Subcutaneous adipose tissue (tissue), 4 donors: Measurements from ENCODE around the gene IL25. TPM values are rescaled to one million over a fixed set of nuclear protein-coding genes. Genes with fewer than 3 reads are reported as not detected.

Source experiments
- total RNA-seq, 4 donors: library from RNA; depleted of rRNA; stranded (reverse); fragments of >200 nt; gene quantifications; one replicate each; pipeline ENCODE4 v1.1.0, GENCODE V29; 2016
- TF ChIP-seq, protein P1 (sequence below): fragments of 450-650 bp; IDR thresholded peaks from one replicate; pipeline ENCODE4 v1.5.1; 2016; ENCODE audit warnings: low read depth, mild to moderate bottlenecking, control low read depth, antibody characterized with exemption, moderate library complexity

The IL25 gene
- total RNA-seq, 4 donors from 2014 or later: not detected

DNA sequence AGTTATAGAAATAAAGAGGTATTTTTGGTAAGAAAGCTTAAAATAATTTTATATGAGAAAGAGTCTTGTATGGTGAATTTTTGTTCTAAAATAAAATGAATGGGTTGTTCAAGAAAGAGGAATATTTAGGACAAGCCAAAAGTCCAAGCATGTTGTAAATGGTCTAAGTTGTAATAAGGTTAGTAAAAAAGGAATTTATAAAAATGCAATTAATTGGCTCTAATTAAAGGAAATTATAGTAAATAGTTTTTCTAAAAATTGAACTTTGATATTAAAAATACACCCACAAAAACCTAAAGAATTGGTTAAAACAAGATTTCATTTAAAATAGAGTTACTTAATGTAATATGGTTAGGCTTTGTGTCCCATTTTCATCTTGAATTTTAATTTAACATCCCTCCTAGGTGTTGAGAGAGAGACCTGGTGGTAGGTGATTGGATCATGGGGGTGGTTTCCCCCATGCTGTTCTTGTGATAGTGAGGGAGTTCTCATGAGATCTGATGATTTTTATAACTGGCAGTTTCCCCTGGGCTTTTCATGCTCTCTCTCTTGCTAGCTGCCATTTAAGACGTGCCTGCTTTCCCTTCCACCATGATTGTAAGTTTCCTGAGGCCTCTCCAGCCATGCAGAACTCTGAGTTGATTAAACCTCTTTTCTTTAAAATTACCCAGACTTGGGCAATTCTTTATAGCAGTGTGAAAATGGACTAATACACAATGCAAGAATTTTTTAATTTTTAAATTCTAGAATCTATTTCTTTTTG lies 32.9 kb upstream of the IL25 start:
- TF ChIP-seq, protein P1, sequence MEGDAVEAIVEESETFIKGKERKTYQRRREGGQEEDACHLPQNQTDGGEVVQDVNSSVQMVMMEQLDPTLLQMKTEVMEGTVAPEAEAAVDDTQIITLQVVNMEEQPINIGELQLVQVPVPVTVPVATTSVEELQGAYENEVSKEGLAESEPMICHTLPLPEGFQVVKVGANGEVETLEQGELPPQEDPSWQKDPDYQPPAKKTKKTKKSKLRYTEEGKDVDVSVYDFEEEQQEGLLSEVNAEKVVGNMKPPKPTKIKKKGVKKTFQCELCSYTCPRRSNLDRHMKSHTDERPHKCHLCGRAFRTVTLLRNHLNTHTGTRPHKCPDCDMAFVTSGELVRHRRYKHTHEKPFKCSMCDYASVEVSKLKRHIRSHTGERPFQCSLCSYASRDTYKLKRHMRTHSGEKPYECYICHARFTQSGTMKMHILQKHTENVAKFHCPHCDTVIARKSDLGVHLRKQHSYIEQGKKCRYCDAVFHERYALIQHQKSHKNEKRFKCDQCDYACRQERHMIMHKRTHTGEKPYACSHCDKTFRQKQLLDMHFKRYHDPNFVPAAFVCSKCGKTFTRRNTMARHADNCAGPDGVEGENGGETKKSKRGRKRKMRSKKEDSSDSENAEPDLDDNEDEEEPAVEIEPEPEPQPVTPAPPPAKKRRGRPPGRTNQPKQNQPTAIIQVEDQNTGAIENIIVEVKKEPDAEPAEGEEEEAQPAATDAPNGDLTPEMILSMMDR: no peak

DNA sequence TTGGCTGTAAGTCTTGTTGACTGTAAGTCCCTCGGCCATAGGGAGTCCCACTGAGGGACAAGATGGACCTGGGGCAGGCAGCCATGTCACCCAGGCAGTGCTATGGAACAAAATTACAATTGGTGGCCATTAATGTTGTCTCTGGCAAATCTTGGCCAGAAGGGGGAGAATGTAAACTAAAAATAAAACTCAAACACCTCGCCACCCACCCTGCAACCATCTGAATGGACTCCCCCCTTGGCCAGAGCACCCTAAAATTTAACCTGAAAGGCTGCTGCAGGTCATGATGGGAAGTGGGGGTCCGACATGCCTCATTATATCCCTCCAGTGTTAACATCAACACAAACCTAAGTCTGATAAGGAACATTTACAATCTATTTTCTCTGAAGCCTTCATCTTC lies 28.1 kb upstream of the IL25 start:
- TF ChIP-seq, protein P1: no peak

DNA sequence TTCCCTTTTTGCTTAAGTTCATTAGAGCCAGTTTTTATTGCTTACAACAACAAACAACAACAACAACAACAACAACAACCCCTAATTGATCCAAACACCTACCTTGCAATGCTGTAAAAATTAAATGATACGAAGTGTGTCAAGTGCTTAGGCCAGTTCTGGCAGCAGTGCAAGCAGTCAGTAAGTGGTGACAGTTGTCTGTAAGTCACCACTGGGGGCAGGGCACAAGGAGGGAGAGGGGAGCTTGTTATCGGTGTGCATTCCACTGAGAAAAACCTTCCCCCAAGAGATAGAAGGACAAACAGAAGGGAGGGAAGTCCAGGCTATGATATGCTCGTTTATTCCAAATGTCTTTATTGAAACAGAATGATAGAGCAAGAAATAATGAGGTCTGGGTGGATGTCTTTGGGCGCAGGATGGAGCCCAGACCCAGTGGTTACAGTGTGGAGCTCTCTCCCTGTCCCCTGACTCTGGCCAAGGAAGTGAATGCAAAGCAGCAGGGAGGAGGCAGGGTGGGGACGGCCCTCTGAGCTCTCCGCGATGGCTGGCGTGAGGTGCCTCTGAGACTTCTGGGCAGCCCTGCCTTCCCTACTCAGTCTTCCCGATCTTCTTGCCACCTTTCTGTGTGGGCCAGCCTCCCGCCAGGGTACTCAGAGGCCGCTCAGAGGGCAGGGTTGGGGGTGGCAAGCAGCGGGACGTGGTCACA lies 26.5 kb upstream of the IL25 start:
- TF ChIP-seq, protein P1: no peak

- TF ChIP-seq, protein P1: no peak
Observed at GRCh38 chr14:23346693-23347405, 25.8 kb upstream of the IL25 start.

- TF ChIP-seq, protein P1: no peak
Observed at GRCh38 chr14:23347406-23348296, 25.0 kb upstream of the IL25 start.

DNA sequence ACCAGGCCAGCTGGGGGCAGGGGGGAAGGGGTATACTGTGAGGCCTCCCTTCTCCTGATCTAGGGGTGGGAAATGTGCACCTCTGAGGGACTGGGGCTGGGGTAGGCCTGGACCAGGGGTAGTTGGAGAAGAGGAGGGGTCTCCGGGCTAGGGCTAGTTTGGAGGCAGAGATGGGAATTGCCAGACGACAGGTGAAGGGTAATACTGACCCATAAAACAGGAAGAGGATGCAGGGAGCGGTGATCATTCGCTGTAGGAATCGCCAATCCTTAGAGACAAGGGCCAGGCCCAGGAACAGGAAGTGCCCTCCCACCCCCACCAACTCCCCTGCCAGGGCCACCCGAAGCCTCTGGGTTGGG lies 24.3 kb upstream of the IL25 start:
- TF ChIP-seq, protein P1: no peak
